Measurements from ENCODE around the gene FAM168A.
"Not testable (repeated sequence)": the region's sequence is repeated elsewhere in the genome, so short reads cannot be mapped to it uniquely, and the experiment has no call there.

The FAM168A gene

DNA sequence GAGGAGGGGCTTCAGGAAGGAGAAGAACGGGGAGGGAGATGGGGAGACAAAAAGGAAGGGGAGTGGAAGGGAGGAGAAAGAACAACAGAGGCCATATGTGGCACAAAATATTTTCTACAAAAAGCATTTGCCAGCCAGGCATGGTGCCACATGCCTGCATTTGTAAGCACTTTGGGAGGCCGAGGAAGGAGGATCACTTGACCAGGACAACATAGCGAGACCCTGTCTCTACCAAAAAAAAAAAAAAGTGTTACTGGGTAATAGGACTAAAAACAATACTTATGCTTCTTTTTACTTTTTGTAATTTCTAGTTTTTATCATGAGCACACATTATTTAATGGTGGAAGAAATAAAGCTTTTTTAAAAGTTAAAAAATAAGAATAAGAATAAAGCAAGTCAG lies 5.3 kb downstream of the FAM168A start:
- FAIRE-seq = no peak

GRCh38 chr11:73591743-73592142 lies 6.2 kb downstream of the FAM168A start:
- no peak for FAIRE-seq

DNA sequence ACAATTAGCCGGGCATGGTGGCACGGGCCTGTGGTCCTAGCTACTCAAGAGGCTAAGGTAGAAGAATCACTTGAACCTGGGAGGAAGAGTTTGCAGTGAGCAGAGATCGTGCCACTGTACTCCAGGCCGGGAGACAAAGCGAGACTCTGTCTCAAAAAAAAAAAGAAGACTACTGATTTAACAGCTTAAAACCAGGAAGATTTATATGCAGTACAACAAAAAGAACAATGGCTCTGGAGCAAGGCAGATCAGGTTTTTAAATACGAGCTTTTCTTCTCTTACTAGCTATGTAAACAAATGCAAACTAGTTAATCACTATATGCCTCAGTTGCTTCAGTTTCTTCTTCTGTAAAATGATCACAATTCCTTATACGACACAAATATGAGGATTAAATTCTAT lies 6.9 kb downstream of the FAM168A start:
- no peak for FAIRE-seq

GRCh38 chr11:73586791-73587190 lies 11.1 kb downstream of the FAM168A start:
- no peak for FAIRE-seq

DNA sequence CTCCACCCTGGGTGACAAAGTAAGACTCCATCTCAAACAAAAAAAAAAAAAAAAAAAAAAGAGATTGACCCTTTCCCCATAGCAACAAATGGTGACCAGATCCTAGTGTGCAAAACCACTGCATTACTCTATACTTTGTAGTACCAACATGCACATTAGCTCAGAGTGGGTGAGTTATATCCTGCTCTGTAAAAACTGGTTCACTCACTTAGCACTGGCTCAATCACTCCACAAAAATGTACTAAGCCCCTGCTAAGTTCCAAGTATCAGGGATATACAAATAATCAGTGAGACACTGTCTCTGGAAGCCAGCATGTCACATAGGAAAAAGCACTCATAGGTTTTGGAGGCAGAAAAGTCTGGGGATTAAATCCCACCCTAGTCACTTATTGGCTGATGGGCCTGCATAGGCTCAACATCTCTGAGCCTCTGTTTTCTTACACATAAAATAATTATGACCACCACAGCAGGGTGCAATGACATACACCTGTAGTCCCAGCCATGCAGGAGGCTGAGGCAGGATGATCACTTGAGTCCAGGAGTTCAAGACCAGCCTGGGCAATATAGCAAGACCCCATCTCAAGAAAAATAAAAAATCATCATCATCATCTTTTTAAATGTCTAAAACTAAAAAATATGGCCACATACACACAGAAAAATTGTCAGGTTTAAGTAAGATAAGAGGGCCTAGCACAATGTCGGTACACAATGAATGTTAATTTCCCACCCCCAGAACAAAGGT lies 11.9 kb downstream of the FAM168A start:
- no peak for FAIRE-seq

DNA sequence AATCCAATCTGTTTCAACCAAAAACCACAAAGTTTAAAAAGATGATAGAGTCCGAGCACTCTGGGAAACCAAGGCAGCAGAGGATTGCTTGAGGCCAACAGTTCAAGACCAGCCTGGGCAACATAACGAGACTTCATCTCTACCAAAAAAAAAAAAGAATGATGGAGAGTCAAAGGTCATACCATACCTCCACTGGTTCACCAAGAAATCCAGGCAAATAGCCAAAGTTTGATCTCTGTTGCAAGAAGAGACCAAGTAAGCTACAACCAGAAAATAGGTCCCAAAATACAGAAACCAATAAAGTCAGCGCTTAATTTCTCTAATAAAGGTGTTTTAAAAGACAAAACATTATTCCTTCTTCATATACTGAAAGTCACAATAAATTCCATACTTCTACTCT lies 13.1 kb downstream of the FAM168A start:
- FAIRE-seq = no peak

GRCh38 chr11:73582653-73583052 lies 15.3 kb downstream of the FAM168A start:
- no peak for FAIRE-seq

DNA sequence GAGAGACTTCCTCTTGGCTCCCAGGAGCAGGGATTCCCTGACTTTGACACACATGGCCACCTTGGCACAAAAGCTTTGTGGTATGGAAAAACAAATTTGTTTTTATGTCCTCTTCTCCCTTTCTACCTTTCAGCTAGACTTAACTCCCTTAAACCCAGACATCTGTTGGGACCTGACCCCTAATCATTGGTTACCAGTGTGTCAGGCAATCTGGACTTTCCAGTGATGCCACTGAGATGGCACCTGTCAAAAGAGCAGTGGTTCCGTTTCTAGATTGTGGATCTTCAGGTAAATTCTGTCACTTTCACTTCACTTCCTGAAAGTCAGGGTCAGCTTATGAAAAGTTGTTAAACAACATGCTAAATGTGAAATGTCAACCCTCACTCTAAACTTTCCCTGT lies 17.2 kb downstream of the FAM168A start:
- not testable (repeated sequence) for FAIRE-seq

- no peak for FAIRE-seq
Observed at GRCh38 chr11:73579641-73580434, 18.1 kb downstream of the FAM168A start.

DNA sequence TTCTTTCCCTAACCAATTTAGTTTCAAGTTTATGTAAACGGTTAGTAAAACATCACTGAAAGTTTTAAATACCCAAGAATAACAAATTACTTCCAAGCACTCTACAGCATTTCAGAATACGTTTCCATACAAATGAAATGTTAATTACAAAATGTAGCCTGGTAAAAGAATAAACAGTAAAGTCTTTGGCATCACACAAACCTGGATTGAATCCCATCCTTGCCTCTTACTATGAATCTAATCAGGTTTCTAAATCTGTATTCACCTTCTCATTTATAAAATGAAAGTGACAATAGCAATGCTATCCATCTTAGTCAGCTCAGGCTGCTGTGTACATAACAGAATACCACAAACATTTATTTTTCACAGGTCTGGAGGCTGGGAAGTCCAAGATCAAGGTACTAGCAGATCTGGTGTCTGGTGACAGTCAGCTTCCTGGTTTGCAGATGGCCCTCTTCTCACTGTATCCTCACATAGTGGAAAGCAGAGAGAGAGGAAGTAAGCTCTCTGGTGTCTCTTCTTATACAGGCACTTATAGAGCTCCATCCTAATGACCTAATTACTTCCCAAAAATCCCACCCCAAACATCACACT lies 19.2 kb downstream of the FAM168A start:
- FAIRE-seq = no peak

DNA sequence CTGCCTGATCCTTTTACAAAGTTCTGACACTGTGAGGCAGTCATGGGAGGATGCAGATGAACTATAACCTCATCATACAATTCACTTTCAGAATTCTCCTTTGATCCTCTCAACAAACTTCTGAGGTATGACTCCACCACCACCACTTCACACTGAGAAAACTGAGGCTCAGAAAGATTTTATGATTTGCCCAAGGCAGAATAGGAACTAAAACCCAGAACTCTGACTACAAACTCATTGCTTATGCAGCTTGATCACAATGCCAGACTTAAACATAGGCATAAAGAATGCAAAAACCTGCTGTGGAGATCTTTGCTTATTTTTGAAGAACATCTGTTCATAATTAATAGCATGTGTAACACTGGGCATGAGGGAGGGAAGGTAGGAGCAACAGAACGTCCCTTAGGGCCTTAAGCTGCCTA lies 20.4 kb downstream of the FAM168A start:
- no peak for FAIRE-seq

DNA sequence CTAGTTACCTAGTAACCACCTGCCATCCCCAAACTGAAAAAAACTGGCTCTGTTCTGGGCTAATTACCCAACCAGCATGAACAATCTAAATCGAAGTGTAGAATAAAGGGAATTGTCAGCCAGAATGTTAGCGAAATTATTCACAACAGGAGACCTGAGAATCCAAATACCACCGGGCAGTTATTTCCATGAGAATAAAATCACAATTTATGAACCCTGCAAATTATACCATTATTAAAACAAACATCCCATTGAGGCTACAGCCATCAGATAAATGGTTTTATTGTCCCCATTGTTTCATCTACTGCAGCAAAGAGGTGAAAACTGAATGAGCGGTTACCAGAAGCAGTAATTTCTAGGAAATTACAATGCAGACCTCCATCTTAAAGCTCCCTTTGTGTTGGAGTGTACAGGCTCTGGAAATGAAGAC lies 21.7 kb downstream of the FAM168A start:
- no peak for FAIRE-seq

- FAIRE-seq = not testable (repeated sequence)
Observed at GRCh38 chr11:73571982-73572381, 25.9 kb downstream of the FAM168A start.

- FAIRE-seq = no peak
Observed at GRCh38 chr11:73570415-73571114, 27.3 kb downstream of the FAM168A start.

- FAIRE-seq = no peak
Observed at GRCh38 chr11:73566977-73567755, 30.7 kb downstream of the FAM168A start.

- no peak for FAIRE-seq
Observed at GRCh38 chr11:73566422-73566821, 31.5 kb downstream of the FAM168A start.

- no peak for FAIRE-seq
Observed at GRCh38 chr11:73565804-73566203, 32.1 kb downstream of the FAM168A start.

GRCh38 chr11:73564903-73565302 lies 33.0 kb downstream of the FAM168A start:
- FAIRE-seq = no peak

DNA sequence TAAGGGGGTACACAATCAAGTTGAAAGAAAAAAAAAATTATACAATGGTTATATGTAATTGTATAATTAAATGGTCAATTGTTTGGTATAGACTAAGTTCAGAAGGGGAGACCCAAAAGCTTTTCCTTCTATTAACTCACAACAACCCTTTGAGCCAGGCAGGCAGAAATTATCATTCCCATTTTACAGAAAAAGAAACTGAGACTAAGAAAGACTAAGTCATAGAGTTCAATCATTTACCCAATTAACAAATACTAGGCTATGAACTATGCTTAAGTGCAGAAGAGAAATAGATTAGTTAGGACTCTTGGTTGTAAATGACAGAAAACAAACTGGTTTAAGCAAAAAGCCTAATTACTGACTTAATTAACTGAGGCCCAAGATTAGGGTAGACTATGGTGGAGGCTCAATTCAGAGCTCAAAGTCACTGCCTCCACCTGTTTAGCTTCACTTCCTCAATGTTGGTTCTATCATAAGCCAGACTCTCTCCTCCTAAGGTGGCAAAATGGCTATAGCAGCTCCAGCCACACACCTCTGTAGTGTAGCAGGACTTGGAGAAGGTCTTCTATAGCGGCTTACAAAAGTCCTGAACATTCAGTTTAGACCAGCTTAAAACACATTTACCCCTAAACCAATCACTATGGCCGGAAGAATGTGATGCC lies 34.2 kb downstream of the FAM168A start:
- FAIRE-seq = no peak

DNA sequence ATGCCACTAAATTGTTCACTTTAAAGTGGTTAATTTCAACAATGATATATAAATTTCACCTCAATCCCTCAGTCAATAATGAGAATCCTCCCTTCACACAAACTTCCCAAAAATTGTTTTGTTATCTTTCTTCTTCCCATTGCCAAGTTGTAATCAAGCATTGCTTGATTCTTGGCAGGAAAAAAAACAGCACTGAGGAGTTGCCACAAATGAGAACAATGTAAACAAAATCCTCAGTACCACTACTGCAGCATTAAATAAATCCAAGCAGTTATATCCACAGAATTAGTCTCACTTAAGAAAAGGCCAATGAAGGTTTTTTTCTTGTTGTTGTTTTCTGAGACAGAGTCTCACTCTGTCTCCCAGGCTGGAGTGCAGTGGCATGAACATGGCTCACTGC lies 38.2 kb downstream of the FAM168A start:
- no peak for FAIRE-seq

DNA sequence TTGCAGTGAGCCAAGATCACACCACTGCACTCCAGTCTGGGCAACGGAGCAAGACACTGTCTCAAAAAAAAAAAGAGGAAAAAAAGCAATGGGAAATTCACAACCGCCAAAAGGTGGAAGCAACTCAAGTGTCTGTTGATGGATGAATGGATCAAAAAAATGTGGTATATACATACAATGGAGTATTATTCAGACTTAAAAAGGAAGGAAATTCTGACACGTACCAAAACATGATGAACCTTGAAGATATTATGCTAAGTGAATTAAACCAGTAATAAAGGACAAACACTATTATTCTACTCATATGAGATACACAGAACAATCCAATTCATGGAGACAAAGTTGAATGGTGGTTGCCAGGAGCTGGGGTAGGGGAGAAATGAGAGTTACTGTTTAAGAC lies 40.9 kb downstream of the FAM168A start:
- FAIRE-seq = no peak

DNA sequence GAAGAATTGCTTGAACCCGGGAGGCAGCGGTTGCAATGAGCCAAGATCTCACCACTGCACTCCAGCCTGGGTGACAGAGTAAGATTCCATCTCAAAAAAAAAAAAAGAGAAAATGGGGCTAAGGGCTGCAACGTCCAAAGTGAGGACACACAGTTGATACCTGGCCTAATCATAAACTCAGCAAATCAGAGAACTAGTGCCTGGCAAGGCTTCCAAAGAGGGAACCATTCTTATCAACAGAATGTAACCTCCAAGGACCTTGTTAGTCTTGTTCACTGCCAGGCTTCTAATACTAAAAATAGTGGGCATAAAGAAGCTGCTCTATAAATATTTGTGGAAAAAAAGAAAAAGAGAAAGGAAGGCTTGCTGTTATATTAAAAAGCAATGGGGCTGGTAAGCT lies 42.3 kb downstream of the FAM168A start:
- no peak for FAIRE-seq
